Suppressor macrophage treated with lipopolysaccharide for 1 hour (primary cell): ENCODE data around the gene ZDHHC11B.
"Not testable (repeated sequence)": the region's sequence is repeated elsewhere in the genome, so short reads cannot be mapped to it uniquely, and the experiment has no call there.

Experiments
- DNase-seq, 3 donors: peaks; one replicate each; pipeline ENCODE4 v3.0.0-alpha.2; 2020 to 2022

ZDHHC11B gene

DNA sequence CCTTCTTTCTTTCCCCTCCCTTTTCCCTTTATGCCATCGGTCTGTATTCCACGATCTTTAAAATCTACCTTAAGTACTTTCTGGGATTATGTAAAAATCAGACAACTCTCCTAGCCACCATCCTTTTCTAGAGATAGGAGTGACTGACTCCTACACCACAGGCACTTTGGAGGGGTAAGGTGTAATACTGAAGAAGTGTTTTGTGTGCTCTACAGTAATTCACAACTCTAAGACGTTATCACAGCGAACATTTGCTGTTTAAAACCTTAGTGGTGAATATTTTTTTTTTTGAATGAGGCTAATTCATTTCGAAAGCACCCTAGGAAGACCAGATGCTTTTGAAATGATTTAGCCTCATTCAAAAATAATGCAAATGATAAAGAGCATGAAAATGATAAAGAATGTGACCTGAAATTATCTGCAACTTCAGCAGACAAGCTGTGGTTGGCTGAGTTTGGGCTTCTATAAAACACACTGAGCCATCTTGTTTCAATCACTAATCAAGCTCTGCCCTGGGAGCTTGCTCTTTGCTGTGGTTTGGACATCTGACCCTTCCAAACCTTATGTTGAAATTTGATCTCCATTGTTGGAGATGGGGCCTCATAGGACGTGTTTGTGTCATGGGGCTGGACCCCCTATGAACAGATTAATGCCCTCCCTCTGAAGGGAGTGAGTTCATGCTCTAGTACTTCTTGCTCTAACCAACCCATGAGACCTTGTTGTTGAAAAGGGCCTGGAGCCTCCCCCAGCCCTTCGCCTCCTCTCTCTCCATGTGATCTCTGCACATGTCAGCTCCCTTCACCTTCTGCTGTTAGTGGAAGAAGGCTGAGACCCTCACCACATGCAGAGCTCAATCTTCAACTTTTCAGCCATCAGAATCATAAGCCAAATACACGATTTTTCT is 70.1 kb downstream of the ZDHHC11B start:
- DNase-seq: not testable (repeated sequence)

- not testable (repeated sequence) for DNase-seq
These were observed 70.8 kb downstream of the ZDHHC11B start for GRCh38 chr5:713686-714085.

DNA sequence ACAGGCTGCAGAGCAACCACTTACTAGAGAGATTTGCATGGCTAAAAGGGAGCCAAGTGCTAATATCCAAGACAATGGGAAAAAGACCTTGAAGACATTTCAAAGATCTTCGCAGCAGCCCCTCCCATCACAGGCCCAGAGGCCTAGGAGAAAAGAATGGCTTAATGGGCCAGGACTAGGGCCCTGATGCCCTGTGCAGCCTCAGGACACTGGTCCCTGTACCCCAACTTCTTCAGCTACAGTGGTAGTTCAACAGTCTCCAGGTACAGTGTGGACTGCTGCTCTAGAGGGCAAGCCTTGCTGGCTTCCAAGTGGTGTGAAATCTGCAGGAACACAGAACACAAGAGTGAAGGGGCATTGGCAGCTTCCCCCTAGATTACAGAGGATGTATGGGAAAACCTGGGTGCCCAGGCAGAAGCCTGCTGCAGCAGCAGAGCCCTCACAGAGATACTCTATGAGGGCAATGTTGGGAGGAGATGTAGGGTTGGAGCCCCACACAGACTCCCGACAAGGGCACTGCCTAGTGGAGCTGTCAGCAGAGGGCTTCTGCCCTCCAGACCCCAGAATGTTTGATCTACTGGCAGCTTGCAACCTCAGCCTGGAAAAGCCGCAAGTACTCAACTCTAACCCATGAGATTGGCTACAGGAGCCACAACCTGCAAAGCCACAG is 75.5 kb downstream of the ZDHHC11B start:
- not testable (repeated sequence) for DNase-seq

DNA sequence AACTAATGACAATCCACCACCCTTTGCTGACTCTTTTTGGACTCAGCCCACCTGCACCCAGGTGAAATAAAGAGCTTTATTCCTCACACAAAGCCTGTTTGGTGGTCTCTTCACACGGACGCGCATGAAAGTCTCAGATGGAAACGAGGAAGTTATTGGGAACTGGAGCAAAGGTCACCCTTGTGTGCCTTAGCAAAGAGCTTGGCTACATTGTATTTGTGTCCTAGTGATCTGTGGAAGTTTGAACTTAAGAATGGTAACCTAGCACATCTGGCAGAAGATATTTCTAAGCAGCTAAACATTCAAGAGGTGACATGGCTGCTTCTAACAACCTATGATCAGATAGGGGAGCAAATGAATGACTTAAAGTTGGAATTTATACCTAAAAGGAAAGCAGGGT is 76.2 kb downstream of the ZDHHC11B start:
- not testable (repeated sequence) for DNase-seq

- not testable (repeated sequence) for DNase-seq
These were observed 78.4 kb downstream of the ZDHHC11B start for GRCh38 chr5:706127-706526.

DNA sequence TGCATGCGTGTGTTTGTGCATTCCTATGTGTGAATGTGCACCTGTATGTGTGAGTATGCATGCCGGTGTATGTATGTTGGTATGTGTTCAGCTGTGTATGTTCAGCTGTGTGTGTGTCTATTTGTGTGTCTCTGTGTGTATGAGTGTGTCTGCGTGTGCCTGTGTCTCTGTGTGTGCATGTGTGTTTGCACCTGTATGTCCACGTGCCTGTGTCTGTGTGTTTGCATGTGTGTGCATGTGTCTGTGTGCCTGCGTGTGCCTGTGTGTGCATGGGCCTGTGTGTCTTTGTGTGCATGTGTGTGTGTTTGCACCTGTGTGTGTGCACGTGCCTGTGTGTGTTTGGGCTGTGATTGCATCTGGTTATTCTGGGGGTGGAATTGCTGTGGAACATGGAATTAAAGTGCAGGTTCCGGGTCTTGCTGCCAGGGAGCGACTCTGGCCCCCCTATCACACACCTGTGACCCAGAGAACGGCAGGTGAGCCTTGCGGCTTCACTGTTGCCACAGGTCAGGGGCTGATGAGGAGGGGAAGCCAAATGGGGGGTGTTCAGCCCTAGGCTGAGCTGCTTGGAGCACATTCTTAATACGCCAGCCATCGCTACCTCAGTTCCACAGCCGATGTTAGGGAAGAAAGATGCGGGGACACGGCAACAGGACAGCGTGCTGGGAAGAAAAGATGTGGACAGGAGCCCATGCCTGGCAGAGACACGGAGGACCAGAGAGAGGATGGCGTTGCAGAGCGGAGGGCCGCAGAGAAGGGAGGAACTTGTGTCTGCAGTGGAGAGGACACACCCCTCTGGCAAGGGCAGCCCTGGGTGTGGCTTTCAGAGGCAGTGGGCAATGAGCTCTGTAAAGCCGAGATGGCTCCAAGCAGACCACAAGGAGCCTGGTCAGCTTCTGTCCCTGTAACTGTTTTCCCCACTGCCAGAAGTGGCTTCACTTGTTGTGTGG is 87.5 kb downstream of the ZDHHC11B start:
- DNase-seq: not testable (repeated sequence)

DNA sequence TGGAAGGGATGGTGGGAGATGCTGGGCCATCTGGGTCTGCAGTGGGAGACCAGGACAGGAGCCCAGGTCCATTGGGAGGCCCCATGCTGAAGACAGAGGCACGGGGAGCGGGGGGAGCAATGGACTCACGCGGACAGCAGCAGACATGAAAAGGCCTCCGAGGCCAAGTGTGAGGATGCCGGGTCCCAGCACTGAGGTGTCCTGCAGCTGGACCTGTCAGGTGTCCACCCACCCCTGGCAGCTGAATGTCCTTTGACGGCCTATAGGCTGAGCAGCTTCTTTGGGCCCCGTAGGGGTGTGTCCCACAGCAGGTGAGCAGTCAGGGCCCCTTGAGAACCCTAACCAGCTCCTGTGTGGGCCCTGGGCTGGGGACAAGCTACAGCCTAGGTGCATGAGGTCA is 88.3 kb downstream of the ZDHHC11B start:
- DNase-seq: not testable (repeated sequence)

GRCh38 chr5:695475-695874 is 89.1 kb downstream of the ZDHHC11B start:
- not testable (repeated sequence) for DNase-seq

DNA sequence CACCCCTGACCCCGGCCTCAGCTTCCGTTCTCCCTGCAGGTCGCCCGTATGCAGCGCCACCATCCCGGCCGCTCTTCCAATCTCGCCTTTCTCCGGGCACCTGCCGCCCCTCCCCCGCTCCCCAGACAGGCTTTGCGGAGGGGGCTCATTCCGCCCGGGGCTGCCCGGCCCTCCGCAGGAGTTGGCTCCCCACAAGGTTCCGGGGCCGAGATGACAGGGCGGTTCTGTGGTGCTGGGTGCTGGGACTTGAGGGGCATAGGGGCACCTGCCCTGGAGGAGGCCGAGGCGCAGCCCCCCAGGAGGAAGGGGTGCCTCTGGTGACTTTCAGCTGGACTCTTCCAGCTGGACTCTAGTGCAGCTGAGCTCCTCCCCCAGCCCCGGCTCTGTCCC is 90.5 kb downstream of the ZDHHC11B start:
- not testable (repeated sequence) for DNase-seq

DNA sequence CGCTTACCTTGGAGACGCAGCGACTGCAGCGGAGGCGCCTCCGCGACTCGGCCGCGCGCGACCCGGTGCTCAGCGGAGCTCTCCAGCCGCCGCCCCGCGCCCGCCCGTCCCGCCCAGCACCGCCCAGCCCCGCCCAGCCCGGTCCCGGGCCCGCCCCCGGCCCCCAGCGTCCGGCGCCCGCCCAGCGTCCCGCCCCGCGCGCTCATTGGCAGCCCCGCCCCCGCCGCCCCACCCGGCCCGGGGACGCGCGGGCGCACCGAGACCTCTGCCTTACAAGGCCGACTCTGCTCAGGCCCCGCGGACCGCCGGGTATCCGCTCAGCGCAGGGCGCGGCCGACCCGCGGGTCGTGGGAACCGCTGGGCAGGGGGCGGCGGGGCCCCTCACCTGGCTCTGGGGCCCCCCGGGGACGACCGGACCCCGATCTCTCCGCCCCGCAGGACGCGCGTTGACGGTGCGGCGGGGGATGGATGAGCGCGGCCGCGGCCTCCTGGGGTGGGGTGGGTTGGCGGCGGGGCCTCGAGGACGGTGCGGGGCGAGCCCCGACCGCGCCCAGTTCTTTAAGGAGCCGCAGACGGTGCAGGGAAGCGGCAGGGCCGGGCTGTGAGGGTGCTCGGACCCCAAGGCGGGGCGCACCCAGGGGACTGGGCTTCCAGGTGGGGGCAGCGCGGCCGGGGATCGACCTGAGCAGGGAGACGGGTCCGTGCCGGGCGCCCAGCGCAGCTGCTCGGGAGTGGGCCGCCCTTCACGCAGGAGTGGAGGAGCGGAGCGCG is 91.1 kb downstream of the ZDHHC11B start, which contains the start of gene TPPP:
TSS of gene TPPP (minus strand) at position 82 of the 771 bp plus-strand sequence. CDS start 15,292 bp downstream, outside the sequence.
- DNase-seq: peak; percentile 76 to 94 (median 88)

- DNase-seq: not testable (repeated sequence)
These were observed 91.9 kb downstream of the ZDHHC11B start for GRCh38 chr5:692529-693041.

GRCh38 chr5:691817-692528 is 92.6 kb downstream of the ZDHHC11B start:
- DNase-seq: no peak

DNA sequence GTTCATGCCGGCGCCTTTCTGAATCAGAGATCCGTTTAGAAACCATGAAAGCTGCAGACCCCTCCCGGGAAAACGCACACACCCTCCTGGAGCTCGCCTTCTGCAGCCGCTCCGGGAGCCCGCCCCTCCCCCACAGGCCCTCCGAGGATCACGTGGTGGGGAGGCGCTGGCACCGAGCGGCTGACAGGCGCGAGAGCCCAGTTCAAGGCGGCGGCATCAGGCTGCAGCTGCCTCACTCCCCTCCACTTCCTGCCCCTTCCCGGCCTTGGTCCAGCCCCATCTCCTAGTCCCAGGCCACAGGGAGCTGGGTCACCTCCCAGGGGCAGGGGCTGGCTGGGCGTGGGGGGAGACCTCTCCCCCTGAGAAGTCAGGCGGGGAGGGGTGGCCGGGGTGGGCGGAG is 93.5 kb downstream of the ZDHHC11B start:
- not testable (repeated sequence) for DNase-seq

DNA sequence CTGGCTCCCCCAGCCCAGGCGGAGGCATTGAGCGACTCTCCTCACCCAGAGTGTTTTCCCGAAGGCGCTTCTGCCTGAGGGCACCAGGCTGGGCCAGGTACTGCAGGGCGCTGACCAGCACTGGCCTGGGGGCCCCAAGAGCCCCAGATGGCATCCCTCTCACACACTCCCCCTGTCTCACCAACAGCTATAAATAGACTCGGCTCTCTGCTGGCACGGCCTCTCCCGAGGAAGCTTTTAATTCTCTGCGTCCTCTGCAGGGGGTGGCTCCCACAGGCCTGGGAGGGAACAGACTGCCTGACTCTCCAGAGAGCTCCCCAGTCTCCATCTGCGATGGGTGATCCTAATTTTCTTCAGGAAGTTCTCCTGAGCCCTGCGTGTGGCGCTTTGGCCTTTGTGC is 94.2 kb downstream of the ZDHHC11B start:
- not testable (repeated sequence) for DNase-seq

GRCh38 chr5:688348-689010 is 96.0 kb downstream of the ZDHHC11B start:
- DNase-seq: not testable (repeated sequence)

GRCh38 chr5:686936-687335 is 97.6 kb downstream of the ZDHHC11B start:
- DNase-seq: not testable (repeated sequence)

DNA sequence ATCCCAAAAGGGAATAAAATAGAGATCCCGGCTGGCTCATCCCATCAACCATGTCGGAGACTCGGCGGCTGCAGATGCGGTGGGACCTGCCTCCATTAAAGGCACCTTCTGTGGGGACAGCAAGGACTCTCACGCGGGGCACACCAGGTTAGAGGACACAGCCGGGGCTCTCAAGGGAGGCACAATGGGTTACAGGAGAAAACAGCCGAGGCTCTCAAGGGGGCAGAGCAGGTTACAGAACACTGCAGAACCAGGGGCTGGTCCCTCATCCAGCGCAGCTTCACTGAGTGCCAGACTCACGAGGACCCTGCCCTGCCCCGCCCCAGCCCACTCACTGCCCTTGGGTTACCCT is 98.4 kb downstream of the ZDHHC11B start:
- not testable (repeated sequence) for DNase-seq

DNA sequence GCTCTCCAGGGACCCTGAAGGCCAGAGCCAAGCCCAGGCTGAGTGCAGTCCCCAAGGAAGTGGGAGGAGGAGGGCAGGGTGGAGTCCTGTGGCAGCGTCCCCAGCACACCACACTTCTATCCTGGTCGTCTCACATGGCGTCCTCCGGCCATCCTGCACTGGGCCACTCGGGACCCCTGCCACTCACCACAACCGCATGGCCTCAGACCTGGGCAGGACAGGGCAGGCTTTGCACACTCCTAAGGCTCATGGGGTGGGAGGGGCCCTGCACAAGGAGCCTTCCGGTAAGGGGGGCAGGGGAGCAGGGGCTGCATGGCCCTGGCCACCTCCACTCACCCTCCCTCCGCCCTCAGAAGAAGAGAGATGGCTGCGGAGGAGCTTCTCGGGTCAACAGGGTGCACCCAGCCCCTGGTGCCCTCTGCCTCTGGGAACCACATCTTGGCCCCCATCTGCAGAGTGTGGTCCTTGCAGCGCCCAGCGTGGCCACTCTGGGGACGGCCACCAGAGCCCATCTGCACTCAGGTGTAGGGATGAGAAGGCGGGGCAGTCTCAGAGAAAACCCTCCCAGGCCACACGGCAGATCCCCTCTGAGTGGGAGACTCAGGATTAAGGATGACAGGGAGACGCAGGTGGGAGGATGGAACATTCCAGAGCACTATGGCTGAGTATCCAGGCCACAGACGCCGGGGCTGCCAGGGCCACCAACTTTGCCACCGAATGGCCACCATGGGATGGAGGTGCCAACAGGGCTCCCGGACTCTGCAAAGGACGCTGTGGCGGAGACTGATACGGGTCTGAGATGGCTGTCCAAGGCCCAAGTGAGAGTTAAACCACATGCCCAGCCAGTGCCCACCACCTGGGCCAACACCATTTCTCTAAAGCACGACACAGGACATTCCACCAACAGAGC is 99.0 kb downstream of the ZDHHC11B start:
- DNase-seq: no peak

DNA sequence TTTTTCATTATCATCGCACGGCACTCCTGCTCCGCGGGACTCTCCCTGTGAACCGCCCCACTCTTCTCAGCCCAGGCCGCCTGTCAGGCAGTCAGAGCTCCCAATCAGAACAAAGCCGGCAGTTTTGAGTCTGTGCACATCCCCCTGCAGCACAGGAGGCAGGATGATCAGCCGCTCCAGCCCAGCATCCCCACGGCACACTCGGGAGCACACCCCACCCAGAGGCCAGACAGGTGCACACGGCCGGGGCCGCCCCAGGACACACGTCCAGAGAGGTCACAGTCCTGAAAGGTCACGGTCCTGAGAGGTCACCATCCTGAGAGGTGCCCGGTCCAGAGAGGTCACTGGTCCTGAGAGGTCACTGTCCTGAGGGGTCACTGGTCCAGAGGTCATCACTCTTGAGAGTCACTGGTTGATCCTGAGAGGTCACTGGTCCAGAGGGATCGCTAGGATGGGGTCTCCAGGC is 99.7 kb downstream of the ZDHHC11B start:
- no peak for DNase-seq
